ENCODE data around the gene HK1.
"Not testable (repeated sequence)": the region's sequence is repeated elsewhere in the genome, so short reads cannot be mapped to it uniquely, and the experiment has no call there.

HK1 gene

GRCh38 chr10:69312528-69312927 lies 34.2 kb downstream of the HK1 start:
- DNase-seq = no peak

DNA sequence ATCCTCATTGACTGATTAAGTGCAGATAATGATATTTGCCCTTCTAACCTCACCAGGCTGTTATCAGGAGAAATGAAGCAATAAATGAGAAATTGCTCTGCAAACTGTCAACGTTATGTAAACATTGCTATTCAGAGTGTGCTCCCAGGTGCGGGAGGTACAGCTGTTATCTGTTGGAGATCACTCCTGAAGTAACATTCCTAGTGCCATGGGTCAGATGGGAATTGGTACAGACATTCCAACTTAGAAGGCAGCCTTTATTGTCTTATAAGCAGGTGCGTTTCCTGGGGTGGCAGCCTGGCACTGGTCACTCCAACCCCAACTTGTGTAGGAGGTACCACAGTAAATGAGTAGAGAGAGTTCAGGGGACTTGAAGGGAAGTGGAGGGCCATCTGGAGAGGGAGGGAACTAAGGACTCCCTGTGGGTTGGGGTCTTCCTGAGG lies 36.8 kb downstream of the HK1 start:
- DNase-seq = no peak

GRCh38 chr10:69315610-69316312 lies 37.5 kb downstream of the HK1 start:
- no peak for DNase-seq

- DNase-seq = no peak
These were observed 38.2 kb downstream of the HK1 start for GRCh38 chr10:69316313-69317059.

DNA sequence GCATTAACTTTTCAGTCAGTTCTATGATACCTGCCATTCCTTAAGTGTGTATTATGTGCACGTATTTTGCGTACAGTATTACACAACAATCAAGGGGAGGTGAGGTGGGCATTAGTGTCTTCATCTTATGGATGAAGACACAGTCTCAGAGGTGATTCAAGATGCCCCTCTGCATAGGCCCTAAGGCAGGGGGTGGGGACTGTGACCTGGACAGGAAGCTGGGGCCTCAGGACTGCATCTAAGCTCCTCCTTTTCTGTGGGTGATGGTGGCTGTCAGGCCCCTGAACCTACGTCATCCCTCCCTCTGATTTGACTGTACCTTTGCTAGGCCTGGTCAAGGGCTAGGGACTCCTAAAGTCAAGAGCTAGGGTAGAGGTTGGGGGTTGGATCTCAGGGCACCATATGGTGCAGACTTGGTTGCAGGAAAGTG lies 38.9 kb downstream of the HK1 start:
- DNase-seq = no peak

DNA sequence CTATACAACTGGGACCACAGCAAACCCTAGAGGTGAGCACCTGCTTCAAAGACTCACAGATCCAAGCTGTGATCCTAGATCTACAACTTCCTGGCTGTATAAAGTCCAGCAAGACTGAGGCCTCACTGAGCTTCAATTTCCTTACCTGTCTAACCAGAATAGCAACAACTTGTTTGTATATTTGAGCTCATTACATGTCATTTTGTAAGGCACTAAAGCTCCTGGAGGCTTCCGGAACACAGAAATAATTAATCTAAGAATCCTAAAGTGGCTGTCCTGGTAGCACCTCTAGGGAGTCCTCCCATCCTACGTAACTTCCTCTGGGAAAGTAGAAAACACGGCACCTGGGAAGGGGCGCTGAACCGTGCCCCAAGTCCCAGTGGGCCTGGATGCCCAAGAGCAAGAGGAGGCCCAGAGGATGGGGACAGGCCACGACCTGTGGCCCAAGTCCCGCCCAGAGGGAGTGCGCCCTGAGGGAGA lies 39.4 kb downstream of the HK1 start:
- no peak for DNase-seq

DNA sequence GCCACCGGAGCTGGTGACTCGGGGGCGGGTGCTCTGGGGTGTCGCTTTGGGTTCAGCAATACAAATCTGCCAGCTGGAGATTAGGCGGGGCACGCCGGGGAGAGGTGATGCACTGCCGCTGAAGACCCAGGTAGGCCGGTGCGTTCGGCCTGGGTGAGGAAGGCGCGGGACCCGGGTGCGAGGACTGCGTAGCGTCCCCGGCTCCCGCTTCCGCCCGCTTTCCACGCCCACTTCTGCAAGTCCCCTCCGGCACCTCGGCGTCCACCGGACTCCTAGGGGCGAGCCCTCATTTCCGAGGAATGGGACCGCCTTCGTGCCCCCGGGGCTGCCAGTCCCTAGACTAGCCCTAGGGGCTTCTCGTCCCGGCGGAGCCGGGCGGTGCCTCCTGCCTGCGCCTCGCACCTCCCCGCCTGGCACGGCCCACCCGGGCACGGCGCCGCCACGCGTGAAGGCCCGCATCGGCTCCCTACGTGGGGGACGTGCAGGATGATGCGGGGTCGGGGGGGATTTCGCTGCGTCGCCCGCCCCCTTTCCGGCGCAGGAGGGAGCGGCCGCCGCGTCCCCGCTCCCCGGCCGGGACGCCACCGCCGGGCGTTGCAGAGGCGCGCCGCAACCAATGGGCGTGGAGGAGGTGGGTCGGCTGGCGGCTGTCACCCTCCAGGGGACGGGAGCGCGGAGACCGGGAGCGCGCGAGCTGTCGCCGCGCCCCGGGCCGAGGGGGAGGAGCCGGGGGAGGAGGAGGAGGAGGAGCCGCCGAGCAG lies 40.0 kb downstream of the HK1 start:
- peak; percentile 77 for DNase-seq

- DNase-seq = no peak
These were observed 40.8 kb downstream of the HK1 start for GRCh38 chr10:69318867-69319727.

GRCh38 chr10:69319841-69320316 lies 41.6 kb downstream of the HK1 start:
- no peak for DNase-seq

DNA sequence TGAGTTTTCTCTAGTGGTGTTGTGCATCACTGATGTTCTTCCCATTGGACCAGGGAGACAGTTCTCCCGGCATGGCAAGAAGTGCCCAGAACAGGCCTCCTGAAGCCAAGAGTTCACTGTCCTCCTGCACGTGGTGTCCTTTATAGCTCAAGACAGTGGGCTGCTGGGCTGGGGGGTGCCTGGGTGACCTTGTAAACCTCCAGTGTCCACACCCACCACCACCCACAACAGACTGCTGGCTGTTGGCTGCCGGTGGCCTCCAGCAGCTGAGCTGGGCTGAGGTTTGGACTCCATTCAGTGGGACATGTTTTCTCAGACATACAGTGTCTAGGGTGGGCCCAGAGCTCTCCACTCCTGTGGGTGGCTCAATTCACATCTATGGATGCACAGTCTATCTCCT lies 42.2 kb downstream of the HK1 start:
- DNase-seq = no peak

DNA sequence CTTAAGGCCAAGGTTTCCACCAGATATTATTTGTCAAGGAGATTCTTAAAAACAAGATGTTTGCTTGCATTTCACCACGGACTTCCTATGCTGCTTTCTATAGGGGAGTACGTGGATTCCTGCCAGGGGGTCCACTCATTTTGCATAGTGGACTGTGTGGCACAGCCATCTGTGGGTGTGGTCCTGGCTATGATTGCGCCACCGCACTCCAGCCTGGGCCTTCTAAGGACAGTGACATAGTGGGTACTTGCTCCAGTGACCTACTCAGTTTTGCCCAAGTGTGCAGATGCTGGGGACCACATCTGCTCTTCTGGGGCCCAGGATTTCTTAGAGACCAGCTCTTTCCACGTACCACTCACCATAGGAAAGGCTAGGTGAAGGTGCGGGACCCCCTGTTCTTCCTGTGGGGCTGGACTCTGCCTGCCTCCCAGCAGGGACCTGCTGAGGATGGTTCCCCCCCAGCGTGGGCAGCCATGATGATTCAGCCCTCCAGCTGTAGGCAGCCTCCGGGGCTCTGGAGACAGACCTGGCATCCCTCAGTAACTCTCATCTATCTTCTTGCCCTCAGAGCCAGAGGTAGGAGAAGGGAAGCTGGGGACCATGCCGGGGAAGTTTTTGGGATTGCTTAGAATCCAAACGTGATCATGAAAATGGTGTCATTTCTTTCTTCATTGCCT lies 42.9 kb downstream of the HK1 start:
- no peak for DNase-seq

- no peak for DNase-seq
These were observed 43.6 kb downstream of the HK1 start for GRCh38 chr10:69321865-69322264.

DNA sequence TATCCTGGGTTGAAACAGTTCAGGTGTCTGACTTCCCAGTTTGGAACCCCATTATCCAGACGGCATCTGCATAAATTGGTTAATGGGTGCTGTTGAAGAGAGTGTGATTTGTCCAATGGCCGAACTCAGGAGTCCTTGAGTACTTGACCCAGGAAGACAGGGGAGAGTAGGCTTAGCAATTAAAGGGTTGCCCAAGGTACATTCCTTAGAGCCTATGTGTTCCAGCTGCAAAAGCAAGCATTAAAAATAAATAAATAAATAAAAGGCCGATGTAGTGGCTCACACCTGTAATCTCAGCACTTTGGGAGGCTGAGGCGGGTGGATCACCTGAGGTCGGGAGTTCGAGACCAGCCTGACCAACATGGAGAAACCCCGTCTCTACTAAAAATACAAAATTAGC lies 44.0 kb downstream of the HK1 start:
- DNase-seq = not testable (repeated sequence)

- no peak for DNase-seq
These were observed 45.3 kb downstream of the HK1 start for GRCh38 chr10:69323622-69324021.

- no peak for DNase-seq
These were observed 46.3 kb downstream of the HK1 start for GRCh38 chr10:69324583-69324982.

GRCh38 chr10:69325637-69326523 lies 47.6 kb downstream of the HK1 start:
- DNase-seq = not testable (repeated sequence)

DNA sequence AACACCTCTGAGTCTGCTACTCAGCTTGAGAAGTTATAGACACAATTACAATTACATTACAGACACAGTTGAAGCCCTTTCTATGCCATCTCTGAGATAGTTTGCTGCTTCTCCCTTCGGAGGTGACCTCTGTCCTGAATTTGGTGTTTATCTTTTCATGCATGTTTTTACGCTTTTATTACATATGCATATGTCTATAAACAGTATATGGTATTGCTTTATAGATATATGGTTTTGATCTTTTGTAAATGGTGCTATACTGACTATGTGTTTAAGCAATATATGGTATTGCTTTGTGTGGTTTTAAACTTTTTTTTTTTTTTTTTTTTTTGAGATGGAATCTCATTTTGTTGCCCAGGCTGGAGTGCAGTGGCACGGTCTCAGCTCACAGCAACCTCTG lies 48.4 kb downstream of the HK1 start:
- no peak for DNase-seq

DNA sequence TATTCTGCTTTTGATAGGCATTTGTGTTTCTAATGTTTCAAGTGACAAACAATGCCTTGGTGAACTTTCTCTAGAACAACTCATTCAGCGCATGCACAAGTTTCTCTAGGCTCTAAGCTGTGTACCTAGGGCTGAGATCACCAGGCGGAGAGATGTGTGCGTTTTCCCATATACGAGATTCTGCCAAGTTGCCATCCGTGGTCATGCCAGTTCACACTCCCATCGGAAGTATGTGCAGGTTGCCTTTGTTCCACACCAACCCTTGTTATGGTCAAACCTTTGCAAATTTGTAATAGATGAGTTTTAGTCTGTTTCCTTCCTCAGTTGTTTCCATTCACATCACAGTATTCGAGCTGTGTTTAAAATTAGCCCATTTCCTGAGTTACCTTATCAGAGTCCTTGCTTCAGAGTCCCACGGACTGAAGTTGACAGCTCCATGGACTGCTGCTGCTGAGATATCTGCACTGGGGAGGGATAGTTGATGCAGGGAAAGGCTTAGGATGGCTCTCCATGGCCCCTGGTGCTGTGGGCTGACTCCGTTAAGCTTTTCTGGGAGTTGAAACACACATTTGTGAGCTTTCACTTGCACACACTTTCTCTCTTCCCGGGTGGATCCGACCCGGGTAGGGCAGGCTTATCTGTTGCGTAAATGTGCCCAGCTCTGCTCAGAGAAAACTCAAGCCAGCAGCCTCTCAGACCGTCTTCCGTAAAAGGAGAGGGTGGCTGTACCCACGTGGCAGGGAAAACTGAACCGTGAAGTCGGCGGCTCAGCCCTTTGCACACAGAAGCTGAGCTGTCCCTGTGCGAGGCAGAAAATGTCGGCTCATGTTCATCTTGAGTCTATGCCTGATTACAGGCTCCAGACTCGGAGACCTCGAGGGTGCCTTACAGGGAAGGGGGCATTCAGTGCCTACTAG lies 49.4 kb downstream of the HK1 start:
- DNase-seq = peak; percentile 88

DNA sequence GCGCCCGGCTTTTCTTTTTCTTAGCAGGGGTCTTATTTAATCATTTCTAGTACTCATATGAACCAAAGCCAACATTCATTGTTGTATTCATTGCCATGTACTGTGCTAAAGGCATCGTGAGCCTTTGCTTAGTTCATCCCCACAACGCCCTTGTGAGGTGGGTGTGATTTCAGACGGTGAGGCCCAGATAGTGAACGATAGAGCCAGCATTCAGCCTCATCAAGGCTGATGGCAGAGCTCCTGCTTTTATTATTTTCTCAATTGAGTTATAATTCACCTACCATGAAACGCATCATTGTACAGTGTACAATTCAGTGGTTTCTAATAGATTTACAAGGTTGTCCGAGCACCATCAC lies 50.1 kb downstream of the HK1 start:
- DNase-seq = no peak

DNA sequence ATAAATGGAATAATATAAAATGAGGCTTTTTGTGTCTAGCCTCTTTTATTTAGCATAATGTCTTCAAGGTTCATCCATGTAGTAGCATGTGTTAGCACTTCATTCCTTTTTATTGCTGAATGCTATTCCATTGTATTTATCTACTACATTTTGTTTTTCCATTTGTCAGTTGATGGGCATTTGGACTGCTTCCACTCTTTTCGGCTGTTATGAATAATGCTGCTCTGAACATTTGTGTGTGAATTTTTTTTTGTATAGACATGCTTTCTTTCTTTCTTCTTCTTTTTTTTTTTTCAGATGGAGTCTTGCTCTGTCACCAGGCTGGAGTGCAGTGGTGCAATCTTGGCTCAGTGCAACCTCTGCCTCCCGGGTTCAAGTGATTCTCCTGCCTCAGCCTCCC lies 50.6 kb downstream of the HK1 start:
- not testable (repeated sequence) for DNase-seq

Data from MV-4-11 (cell line).